HepG2 (cell line): ENCODE measurements around the gene SKIDA1. TPM values are rescaled to one million over a fixed set of nuclear protein-coding genes. Genes with fewer than 3 reads are reported as not detected.
A peak's percentile ranks its signal among the peaks of the same experiment; 100 is the strongest.

ENCODE experiments used
- FOSL2 ChIP-seq: sonication (generic); formaldehyde crosslinking; IDR thresholded peaks from 2 replicates; pipeline ENCODE4 v1.4.0; 2020; ENCODE audit warnings: missing genetic modification reagents
- HMG20B ChIP-seq: conservative IDR thresholded peaks from 2 replicates; pipeline ENCODE4 v1.6.1; 2016; ENCODE audit warnings: missing genetic modification reagents, missing compliant biosample characterization
- KAT7 ChIP-seq: IDR thresholded peaks from 2 replicates; pipeline ENCODE4 v1.6.1; 2018; ENCODE audit warnings: borderline replicate concordance, missing compliant biosample characterization
- KMT2A ChIP-seq: sonication (generic); formaldehyde crosslinking; IDR thresholded peaks from 2 replicates; pipeline ENCODE4 v1.4.0; 2020; ENCODE audit warnings: missing genetic modification reagents
- NKX3-1 ChIP-seq: sonication (generic); formaldehyde crosslinking; IDR thresholded peaks from 2 replicates; pipeline ENCODE4 v1.5.0; 2020; ENCODE audit warnings: missing genetic modification reagents
- SKI ChIP-seq: fragments of 450-650 bp; IDR thresholded peaks from one replicate; pipeline ENCODE4 v1.6.1; 2018; ENCODE audit warnings: mild to moderate bottlenecking; ENCODE audit not compliant: partially characterized antibody
- ZFP41 ChIP-seq: sonication (generic); formaldehyde crosslinking; IDR thresholded peaks from 2 replicates; pipeline ENCODE4 v1.4.0; 2020; ENCODE audit warnings: mild to moderate bottlenecking, missing genetic modification reagents, borderline replicate concordance
- ZNF34 ChIP-seq: sonication (generic); formaldehyde crosslinking; IDR thresholded peaks from 2 replicates; pipeline ENCODE4 v1.4.0; 2020; ENCODE audit warnings: mild to moderate bottlenecking, missing genetic modification reagents, borderline replicate concordance
- ZNF44 ChIP-seq: sonication (generic); formaldehyde crosslinking; IDR thresholded peaks from 2 replicates; pipeline ENCODE4 v1.5.1; 2020; ENCODE audit warnings: mild to moderate bottlenecking, missing genetic modification reagents
- ZNF567 ChIP-seq: sonication (generic); formaldehyde crosslinking; IDR thresholded peaks from 2 replicates; pipeline ENCODE4 v1.8.1; 2023; ENCODE audit warnings: mild to moderate bottlenecking, missing genetic modification reagents, borderline replicate concordance
- ZNF598 ChIP-seq: sonication (generic); formaldehyde crosslinking; IDR thresholded peaks from 2 replicates; pipeline ENCODE4 v1.5.1; 2020; ENCODE audit warnings: mild to moderate bottlenecking, missing genetic modification reagents, borderline replicate concordance
- ZNF607 ChIP-seq: sonication (generic); formaldehyde crosslinking; IDR thresholded peaks from 2 replicates; pipeline ENCODE4 v1.5.1; 2020; ENCODE audit warnings: missing genetic modification reagents, mild to moderate bottlenecking, borderline replicate concordance
- ZNF709 ChIP-seq: sonication (generic); formaldehyde crosslinking; IDR thresholded peaks from 2 replicates; pipeline ENCODE4 v1.5.0; 2020; ENCODE audit warnings: mild to moderate bottlenecking, missing genetic modification reagents
- ZNF782 ChIP-seq: sonication (generic); formaldehyde crosslinking; IDR thresholded peaks from 2 replicates; pipeline ENCODE4 v1.4.0; 2020; ENCODE audit warnings: missing genetic modification reagents, mild to moderate bottlenecking, borderline replicate concordance
- polyA plus RNA-seq, 8 experiments: library from polyadenylated mRNA; depleted of rRNA in 3 of 8; stranded (reverse) in 7 of 8; unstranded in 1 of 8; fragments of >200 nt; fragmentation: Illumina TruSeq in 4 of 8; extraction: Trizol in 4 of 8; gene quantifications; 2 replicates each; pipeline versions ENCODE4 v1.2.1 to v1.2.3, GENCODE V29; 2011 to 2016; ENCODE audit warnings: low read depth in 4 of 8, missing spikeins in 1 of 8, mixed read lengths in 1 of 8; ENCODE audit not compliant: insufficient read depth in 1 of 8
- total RNA-seq, 5 experiments: library from RNA; depleted of rRNA; stranded (reverse); fragments of >200 nt; fragmentation: Illumina TruSeq; extraction: Trizol; gene quantifications; 2 replicates each; pipeline ENCODE4 v1.2.3, GENCODE V29; 2016; ENCODE audit warnings: low read depth in 1 of 5
- TF ChIP-seq, protein P1 (sequence below), 2 experiments: sonication (generic) in 1 of 2; formaldehyde crosslinking in 1 of 2; IDR thresholded peaks; 2 replicates each; pipeline versions ENCODE4 v1.4.0 to v1.6.1; 2016 to 2020; ENCODE audit warnings: borderline replicate concordance in 1 of 2, low read depth in 1 of 2, mild to moderate bottlenecking in 1 of 2, missing genetic modification reagents in 1 of 2
- TF ChIP-seq, protein P2 (sequence below): IDR thresholded peaks from 2 replicates; pipeline ENCODE4 v1.6.1; 2016; ENCODE audit warnings: control low read depth
- TF ChIP-seq, protein P3 (sequence below): sonication (generic); formaldehyde crosslinking; IDR thresholded peaks from 2 replicates; pipeline ENCODE4 v1.5.1; 2020; ENCODE audit warnings: mild to moderate bottlenecking, missing genetic modification reagents, borderline replicate concordance

The SKIDA1 gene
- total and polyA plus RNA-seq, 2 of the 13 experiments (the other 11 are each of a cell fraction or from before 2014, with no cell fraction given): 0.73 to 1.5 TPM

DNA sequence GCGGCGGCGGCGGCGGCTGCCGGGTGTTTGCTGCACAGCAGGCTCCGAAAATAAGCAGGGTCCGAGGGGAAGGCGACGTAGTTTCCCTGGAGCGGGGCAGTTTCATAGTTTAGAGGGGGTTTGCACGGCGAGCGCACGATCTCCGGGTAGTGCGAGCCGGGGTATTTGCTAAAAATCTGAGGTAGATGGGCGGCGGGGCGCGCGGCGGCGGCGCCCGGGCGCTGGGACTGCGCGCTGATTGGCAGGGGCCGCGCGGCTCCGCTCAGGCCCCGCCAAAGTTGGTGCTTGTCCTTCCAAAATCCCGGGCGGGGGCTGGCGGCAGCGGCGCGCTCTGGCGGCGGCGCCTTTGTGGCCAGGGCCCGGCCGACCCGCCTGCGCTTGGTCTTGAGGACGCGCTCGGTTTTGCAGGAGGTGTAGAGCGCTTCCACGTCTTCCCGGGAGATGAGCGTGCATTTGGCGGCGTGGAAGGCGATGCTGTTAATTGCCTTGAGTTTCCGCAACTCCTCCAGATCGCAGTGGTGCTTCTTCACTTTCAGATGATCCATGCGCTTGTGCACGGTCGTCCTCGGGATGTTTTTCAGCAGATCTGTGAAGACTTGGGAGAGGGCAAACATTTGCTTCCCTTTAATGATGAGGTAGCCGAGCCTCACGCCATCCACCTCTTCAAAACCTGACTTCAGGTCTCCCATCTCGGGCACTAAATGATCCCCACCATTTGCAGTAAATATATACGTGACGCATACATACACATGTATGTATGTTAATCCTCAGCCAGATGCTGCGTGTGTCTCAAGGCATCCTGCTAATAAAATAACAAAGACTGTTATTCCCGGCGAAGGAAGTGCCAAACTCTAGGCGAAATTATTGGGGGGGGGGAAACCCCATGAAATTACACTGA, 8.1 kb downstream of the SKIDA1 start (continued):
- TF ChIP-seq, protein P1, sequence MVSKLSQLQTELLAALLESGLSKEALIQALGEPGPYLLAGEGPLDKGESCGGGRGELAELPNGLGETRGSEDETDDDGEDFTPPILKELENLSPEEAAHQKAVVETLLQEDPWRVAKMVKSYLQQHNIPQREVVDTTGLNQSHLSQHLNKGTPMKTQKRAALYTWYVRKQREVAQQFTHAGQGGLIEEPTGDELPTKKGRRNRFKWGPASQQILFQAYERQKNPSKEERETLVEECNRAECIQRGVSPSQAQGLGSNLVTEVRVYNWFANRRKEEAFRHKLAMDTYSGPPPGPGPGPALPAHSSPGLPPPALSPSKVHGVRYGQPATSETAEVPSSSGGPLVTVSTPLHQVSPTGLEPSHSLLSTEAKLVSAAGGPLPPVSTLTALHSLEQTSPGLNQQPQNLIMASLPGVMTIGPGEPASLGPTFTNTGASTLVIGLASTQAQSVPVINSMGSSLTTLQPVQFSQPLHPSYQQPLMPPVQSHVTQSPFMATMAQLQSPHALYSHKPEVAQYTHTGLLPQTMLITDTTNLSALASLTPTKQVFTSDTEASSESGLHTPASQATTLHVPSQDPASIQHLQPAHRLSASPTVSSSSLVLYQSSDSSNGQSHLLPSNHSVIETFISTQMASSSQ (IDR thresholded peaks at IDR 0.05; ENCODE audit: low read depth): no peak
- TF ChIP-seq, protein P1 (CRISPR knock-in tag; IDR thresholded peaks at IDR 0.05; ENCODE audit: borderline replicate concordance): no peak
- TF ChIP-seq KAT7 (CRISPR knock-in tag): no peak
- TF ChIP-seq KMT2A: peak; percentile 79
- TF ChIP-seq FOSL2 (CRISPR knock-in tag): no peak
- TF ChIP-seq ZFP41 (CRISPR knock-in tag): no peak
- TF ChIP-seq ZNF709 (CRISPR knock-in tag): peak; percentile 66; the same call in 1 of the 2 replicates
- no peak for TF ChIP-seq ZNF34 (CRISPR knock-in tag)
- TF ChIP-seq ZNF607 (CRISPR knock-in tag): no peak
- TF ChIP-seq NKX3-1 (CRISPR knock-in tag): no peak
- TF ChIP-seq HMG20B: no peak
- TF ChIP-seq, protein P2, sequence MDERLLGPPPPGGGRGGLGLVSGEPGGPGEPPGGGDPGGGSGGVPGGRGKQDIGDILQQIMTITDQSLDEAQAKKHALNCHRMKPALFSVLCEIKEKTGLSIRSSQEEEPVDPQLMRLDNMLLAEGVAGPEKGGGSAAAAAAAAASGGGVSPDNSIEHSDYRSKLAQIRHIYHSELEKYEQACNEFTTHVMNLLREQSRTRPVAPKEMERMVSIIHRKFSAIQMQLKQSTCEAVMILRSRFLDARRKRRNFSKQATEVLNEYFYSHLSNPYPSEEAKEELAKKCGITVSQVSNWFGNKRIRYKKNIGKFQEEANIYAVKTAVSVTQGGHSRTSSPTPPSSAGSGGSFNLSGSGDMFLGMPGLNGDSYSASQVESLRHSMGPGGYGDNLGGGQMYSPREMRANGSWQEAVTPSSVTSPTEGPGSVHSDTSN (CRISPR knock-in tag): no peak
- TF ChIP-seq ZNF567 (CRISPR knock-in tag): no peak
- peak; percentile 56; the same call in 1 of the 2 replicates for TF ChIP-seq ZNF598 (CRISPR knock-in tag)
- TF ChIP-seq ZNF44 (CRISPR knock-in tag): no peak
- TF ChIP-seq SKI: peak; percentile 24
- TF ChIP-seq ZNF782 (CRISPR knock-in tag): no peak
- TF ChIP-seq, protein P3, sequence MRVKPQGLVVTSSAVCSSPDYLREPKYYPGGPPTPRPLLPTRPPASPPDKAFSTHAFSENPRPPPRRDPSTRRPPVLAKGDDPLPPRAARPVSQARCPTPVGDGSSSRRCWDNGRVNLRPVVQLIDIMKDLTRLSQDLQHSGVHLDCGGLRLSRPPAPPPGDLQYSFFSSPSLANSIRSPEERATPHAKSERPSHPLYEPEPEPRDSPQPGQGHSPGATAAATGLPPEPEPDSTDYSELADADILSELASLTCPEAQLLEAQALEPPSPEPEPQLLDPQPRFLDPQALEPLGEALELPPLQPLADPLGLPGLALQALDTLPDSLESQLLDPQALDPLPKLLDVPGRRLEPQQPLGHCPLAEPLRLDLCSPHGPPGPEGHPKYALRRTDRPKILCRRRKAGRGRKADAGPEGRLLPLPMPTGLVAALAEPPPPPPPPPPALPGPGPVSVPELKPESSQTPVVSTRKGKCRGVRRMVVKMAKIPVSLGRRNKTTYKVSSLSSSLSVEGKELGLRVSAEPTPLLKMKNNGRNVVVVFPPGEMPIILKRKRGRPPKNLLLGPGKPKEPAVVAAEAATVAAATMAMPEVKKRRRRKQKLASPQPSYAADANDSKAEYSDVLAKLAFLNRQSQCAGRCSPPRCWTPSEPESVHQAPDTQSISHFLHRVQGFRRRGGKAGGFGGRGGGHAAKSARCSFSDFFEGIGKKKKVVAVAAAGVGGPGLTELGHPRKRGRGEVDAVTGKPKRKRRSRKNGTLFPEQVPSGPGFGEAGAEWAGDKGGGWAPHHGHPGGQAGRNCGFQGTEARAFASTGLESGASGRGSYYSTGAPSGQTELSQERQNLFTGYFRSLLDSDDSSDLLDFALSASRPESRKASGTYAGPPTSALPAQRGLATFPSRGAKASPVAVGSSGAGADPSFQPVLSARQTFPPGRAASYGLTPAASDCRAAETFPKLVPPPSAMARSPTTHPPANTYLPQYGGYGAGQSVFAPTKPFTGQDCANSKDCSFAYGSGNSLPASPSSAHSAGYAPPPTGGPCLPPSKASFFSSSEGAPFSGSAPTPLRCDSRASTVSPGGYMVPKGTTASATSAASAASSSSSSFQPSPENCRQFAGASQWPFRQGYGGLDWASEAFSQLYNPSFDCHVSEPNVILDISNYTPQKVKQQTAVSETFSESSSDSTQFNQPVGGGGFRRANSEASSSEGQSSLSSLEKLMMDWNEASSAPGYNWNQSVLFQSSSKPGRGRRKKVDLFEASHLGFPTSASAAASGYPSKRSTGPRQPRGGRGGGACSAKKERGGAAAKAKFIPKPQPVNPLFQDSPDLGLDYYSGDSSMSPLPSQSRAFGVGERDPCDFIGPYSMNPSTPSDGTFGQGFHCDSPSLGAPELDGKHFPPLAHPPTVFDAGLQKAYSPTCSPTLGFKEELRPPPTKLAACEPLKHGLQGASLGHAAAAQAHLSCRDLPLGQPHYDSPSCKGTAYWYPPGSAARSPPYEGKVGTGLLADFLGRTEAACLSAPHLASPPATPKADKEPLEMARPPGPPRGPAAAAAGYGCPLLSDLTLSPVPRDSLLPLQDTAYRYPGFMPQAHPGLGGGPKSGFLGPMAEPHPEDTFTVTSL (CRISPR knock-in tag): no peak
